ENCODE data around the gene CMTM2. TPM values are rescaled to one million over a fixed set of nuclear protein-coding genes. Genes with fewer than 3 reads are reported as not detected.
A peak's percentile ranks its signal among the peaks of the same experiment; 100 is the strongest.
"Not testable (repeated sequence)": the region's sequence is repeated elsewhere in the genome, so short reads cannot be mapped to it uniquely, and the experiment has no call there.

The CMTM2 gene
- total and polyA plus RNA-seq, 4 experiments from 2014 or later, result 0.72 to 0.79 TPM; not detected in 2

GRCh38 chr16:66627611-66628378, 48.5 kb downstream of the CMTM2 start:
- H3K27ac ChIP-seq (ENCODE audit: low read depth, low read length); H3K9me3 ChIP-seq (ENCODE audit: control insufficient read depth in 1 of 2, low read length in 2 of 2); intact Hi-C loops (cut with micrococcal nuclease); DNase-seq; H3K27me3 Mint-ChIP-seq; H3K36me3 Mint-ChIP-seq; H3K4me3 ChIP-seq (ENCODE audit: low read length in 2 of 2); H3K36me3 ChIP-seq (ENCODE audit: insufficient read depth, low read length); H3K4me1 Mint-ChIP-seq; H3K27me3 ChIP-seq (ENCODE audit: insufficient read depth, low read length); H3K4me1 ChIP-seq (ENCODE audit: insufficient read depth, low read length); H3K27ac Mint-ChIP-seq; CTCF ChIA-PET (ENCODE audit: partially characterized antibody); H3K4me3 Mint-ChIP-seq; POLR2A ChIA-PET (ENCODE audit: partially characterized antibody); H3K9me3 Mint-ChIP-seq: not testable (repeated sequence)

GRCh38 chr16:66629856-66630255, 50.6 kb downstream of the CMTM2 start:
- H3K4me3 Mint-ChIP-seq, result no peak overlapping the region
- Histone ChIP-seq H3K27me3 (ENCODE audit: insufficient read depth, low read length) (no peaks in the 10 kb centered on the region), H3K9me3 (ENCODE audit: control insufficient read depth in 1 of 2, low read length in 2 of 2) (no peaks in the 10 kb centered on the region), H3K4me1 (ENCODE audit: insufficient read depth, low read length) (no peaks in the 10 kb centered on the region), H3K36me3 (ENCODE audit: insufficient read depth, low read length) (no peaks in the 10 kb centered on the region), H3K4me3 (ENCODE audit: low read length in 2 of 2) (no peak overlapping the region), H3K27ac (ENCODE audit: low read depth, low read length) (no peak overlapping the region)
- H3K9me3 Mint-ChIP-seq, result no peaks in the 10 kb centered on the region
- POLR2A ChIA-PET (ENCODE audit: partially characterized antibody), result no interaction called here
- no peak for DNase-seq
- H3K4me1 Mint-ChIP-seq, result no peaks in the 10 kb centered on the region
- H3K36me3 Mint-ChIP-seq, result no peaks in the 10 kb centered on the region
- no peaks in the 10 kb centered on the region for H3K27me3 Mint-ChIP-seq
- CTCF ChIA-PET (ENCODE audit: partially characterized antibody), result interaction anchor here (1.5 kb wide), 1 partner anchor 21 kb away, joined by 3 read pairs; no protein-coding TSS in a partner anchor
- no peak overlapping the region for H3K27ac Mint-ChIP-seq
- intact Hi-C loops (cut with micrococcal nuclease), result no loop called here

- H3K27me3 ChIP-seq (ENCODE audit: insufficient read depth, low read length); H3K4me1 ChIP-seq (ENCODE audit: insufficient read depth, low read length); H3K9me3 Mint-ChIP-seq; H3K36me3 ChIP-seq (ENCODE audit: insufficient read depth, low read length); H3K27ac Mint-ChIP-seq; POLR2A ChIA-PET (ENCODE audit: partially characterized antibody); H3K36me3 Mint-ChIP-seq; H3K4me3 ChIP-seq (ENCODE audit: low read length in 2 of 2); H3K27me3 Mint-ChIP-seq; H3K4me3 Mint-ChIP-seq; H3K9me3 ChIP-seq (ENCODE audit: control insufficient read depth in 1 of 2, low read length in 2 of 2); DNase-seq; H3K4me1 Mint-ChIP-seq; intact Hi-C loops (cut with micrococcal nuclease); H3K27ac ChIP-seq (ENCODE audit: low read depth, low read length); CTCF ChIA-PET (ENCODE audit: partially characterized antibody): not testable (repeated sequence)
Measured at GRCh38 chr16:66630561-66631260, 51.4 kb downstream of the CMTM2 start.

GRCh38 chr16:66631558-66631957, 52.3 kb downstream of the CMTM2 start:
- H3K4me1 ChIP-seq (ENCODE audit: insufficient read depth, low read length); intact Hi-C loops (cut with micrococcal nuclease); CTCF ChIA-PET (ENCODE audit: partially characterized antibody); H3K27me3 Mint-ChIP-seq; H3K4me3 Mint-ChIP-seq; POLR2A ChIA-PET (ENCODE audit: partially characterized antibody); H3K4me1 Mint-ChIP-seq; H3K9me3 Mint-ChIP-seq; H3K9me3 ChIP-seq (ENCODE audit: control insufficient read depth in 1 of 2, low read length in 2 of 2); H3K27me3 ChIP-seq (ENCODE audit: insufficient read depth, low read length); H3K27ac ChIP-seq (ENCODE audit: low read depth, low read length); DNase-seq; H3K4me3 ChIP-seq (ENCODE audit: low read length in 2 of 2); H3K36me3 ChIP-seq (ENCODE audit: insufficient read depth, low read length); H3K36me3 Mint-ChIP-seq: not testable (repeated sequence)
- peak overlapping the region in 1 of 7 donors; percentile 50 for H3K27ac Mint-ChIP-seq

GRCh38 chr16:66634527-66635196, 55.4 kb downstream of the CMTM2 start:
- no peak overlapping the region for H3K4me3 ChIP-seq (ENCODE audit: low read length in 2 of 2)
- CTCF ChIA-PET (ENCODE audit: partially characterized antibody), result interaction anchor here (1.3 to 1.5 kb wide), 3 partner anchors 14 to 238 kb away, joined by 3 to 6 read pairs (median 5); no protein-coding TSS in a partner anchor
- H3K36me3 ChIP-seq (ENCODE audit: insufficient read depth, low read length), result no peaks in the 10 kb centered on the region
- H3K9me3 ChIP-seq (ENCODE audit: control insufficient read depth in 1 of 2, low read length in 2 of 2), result no peaks in the 10 kb centered on the region
- Mint-ChIP-seq H3K27me3 (peaks cover 0 to 3% of the 10 kb centered on the region in 2 donors), H3K9me3 (no peaks in the 10 kb centered on the region), H3K4me3 (no peak overlapping the region), H3K27ac (peak overlapping the region in 1 of 7 donors; percentile 25), H3K4me1 (no peaks in the 10 kb centered on the region), H3K36me3 (no peaks in the 10 kb centered on the region)
- H3K27me3 ChIP-seq (ENCODE audit: insufficient read depth, low read length), result no peaks in the 10 kb centered on the region
- POLR2A ChIA-PET (ENCODE audit: partially characterized antibody), result interaction anchor here (0.6 kb wide), 1 partner anchor 1628 kb away, joined by 3 read pairs; no protein-coding TSS in a partner anchor
- no peak for DNase-seq
- H3K4me1 ChIP-seq (ENCODE audit: insufficient read depth, low read length), result no peaks in the 10 kb centered on the region
- intact Hi-C loops (cut with micrococcal nuclease), result no loop called here
- H3K27ac ChIP-seq (ENCODE audit: low read depth, low read length), result no peak overlapping the region

- Histone ChIP-seq H3K27ac (ENCODE audit: low read depth, low read length) (no peak overlapping the region), H3K27me3 (ENCODE audit: insufficient read depth, low read length) (no peaks in the 10 kb centered on the region), H3K4me3 (ENCODE audit: low read length in 2 of 2) (no peak overlapping the region), H3K36me3 (ENCODE audit: insufficient read depth, low read length) (no peaks in the 10 kb centered on the region), H3K4me1 (ENCODE audit: insufficient read depth, low read length) (no peaks in the 10 kb centered on the region), H3K9me3 (ENCODE audit: control insufficient read depth in 1 of 2, low read length in 2 of 2) (no peaks in the 10 kb centered on the region)
- H3K4me1 Mint-ChIP-seq, result no peaks in the 10 kb centered on the region
- no peak for DNase-seq
- ChIA-PET CTCF (ENCODE audit: partially characterized antibody) (interaction anchor here (1.3 to 1.5 kb wide), 3 partner anchors 13 to 237 kb away, joined by 3 to 6 read pairs (median 5); no protein-coding TSS in a partner anchor), POLR2A (ENCODE audit: partially characterized antibody) (interaction anchor here (0.6 kb wide), 1 partner anchor 1627 kb away, joined by 3 read pairs; no protein-coding TSS in a partner anchor)
- peaks cover 0 to 3% of the 10 kb centered on the region in 2 donors for H3K27me3 Mint-ChIP-seq
- no peak overlapping the region for H3K4me3 Mint-ChIP-seq
- no peak overlapping the region for H3K27ac Mint-ChIP-seq
- H3K36me3 Mint-ChIP-seq, result no peaks in the 10 kb centered on the region
- H3K9me3 Mint-ChIP-seq, result no peaks in the 10 kb centered on the region
- intact Hi-C loops (cut with micrococcal nuclease), result no loop called here
Measured at GRCh38 chr16:66635406-66635805, 56.1 kb downstream of the CMTM2 start.

GRCh38 chr16:66636199-66636598, 56.9 kb downstream of the CMTM2 start:
- no peaks in the 10 kb centered on the region for H3K36me3 Mint-ChIP-seq
- H3K27ac ChIP-seq (ENCODE audit: low read depth, low read length), result no peak overlapping the region
- ChIA-PET CTCF (ENCODE audit: partially characterized antibody) (interaction anchor here (1.4 to 1.5 kb wide), 2 partner anchors 12 to 15 kb away, joined by 3 to 6 read pairs; no protein-coding TSS in a partner anchor), POLR2A (ENCODE audit: partially characterized antibody) (no interaction called here)
- no peak overlapping the region for H3K4me3 ChIP-seq (ENCODE audit: low read length in 2 of 2)
- no peaks in the 10 kb centered on the region for H3K4me1 Mint-ChIP-seq
- no peak for DNase-seq
- H3K27ac Mint-ChIP-seq, result peak overlapping the region in 1 of 7 donors; percentile 1
- peaks cover 0 to 3% of the 10 kb centered on the region in 2 donors for H3K27me3 Mint-ChIP-seq
- intact Hi-C loops (cut with micrococcal nuclease), result no loop called here
- no peaks in the 10 kb centered on the region for H3K9me3 ChIP-seq (ENCODE audit: control insufficient read depth in 1 of 2, low read length in 2 of 2)
- no peaks in the 10 kb centered on the region for H3K36me3 ChIP-seq (ENCODE audit: insufficient read depth, low read length)
- no peaks in the 10 kb centered on the region for H3K4me1 ChIP-seq (ENCODE audit: insufficient read depth, low read length)
- no peaks in the 10 kb centered on the region for H3K9me3 Mint-ChIP-seq
- H3K4me3 Mint-ChIP-seq, result no peak overlapping the region
- no peaks in the 10 kb centered on the region for H3K27me3 ChIP-seq (ENCODE audit: insufficient read depth, low read length)
